ENCODE measurements around the gene SETD4. TPM values are rescaled to one million over a fixed set of nuclear protein-coding genes. Genes with fewer than 3 reads are reported as not detected.
A peak's percentile ranks its signal among the peaks of the same experiment; 100 is the strongest.

SETD4 gene
- total and polyA plus RNA-seq, 7 donors = 4.8 to 19.9 (median 14.3) TPM

- WGBS, 2 donors = 51 to 85% methylated on average over 7 of the region's 7 CpGs
- intact Hi-C loops (cut with DNase I) = loop anchor here (5.0 kb wide), 1 partner anchor 41 kb away; no protein-coding TSS in a partner anchor
- Histone ChIP-seq H3K4me1 (peaks cover 0 to 44% (median 37%) of the 10 kb centered on the region in 4 donors), H3K4me3 (peak overlapping the region in 2 of 4 donors; percentile 66 to 91), H3K27me3 (no peaks in the 10 kb centered on the region), H3K36me3 (peaks cover 0 to 18% (median 5%) of the 10 kb centered on the region in 4 donors), H3K9me3 (no peaks in the 10 kb centered on the region), H3K27ac (peak overlapping the region in 1 of 4 donors; percentile 91)
- no peak for DNase-seq
- no peak for TF ChIP-seq EP300 (IDR thresholded peaks at IDR 0.05)
- no peak for TF ChIP-seq CTCF (IDR thresholded peaks at IDR 0.05)
- no peak for TF ChIP-seq POLR2AphosphoS5 (IDR thresholded peaks at IDR 0.05)
- TF ChIP-seq POLR2A (IDR thresholded peaks at IDR 0.05) = no peak
Observed at GRCh38 chr21:36070999-36071398, 10.7 kb upstream of the SETD4 start.

GRCh38 chr21:36069713-36070583 lies 9.6 kb upstream of the SETD4 start, which contains the start of gene CBR1:
Gene CBR1 (plus strand): TSS chr21:36070024. CDS start chr21:36070116, 92 bp downstream.
- no peaks in the 10 kb centered on the region for H3K9me3 ChIP-seq
- peak; percentile 98 for DNase-seq
- intact Hi-C loops (cut with DNase I) = loop anchor here (5.0 kb wide), 1 partner anchor 42 kb away; no protein-coding TSS in a partner anchor
- WGBS, 2 donors = 1 to 2% methylated on average over 71 of the region's 71 CpGs
- H3K36me3 ChIP-seq = peaks cover 0 to 18% (median 5%) of the 10 kb centered on the region in 4 donors
- H3K27me3 ChIP-seq = no peaks in the 10 kb centered on the region
- peaks cover 0 to 44% (median 37%) of the 10 kb centered on the region in 4 donors for H3K4me1 ChIP-seq
- TF ChIP-seq POLR2A (IDR thresholded peaks at IDR 0.05) (peak; percentile 41 to 75), CTCF (IDR thresholded peaks at IDR 0.05) (no peak), EP300 (IDR thresholded peaks at IDR 0.05) (peak in 2 of 4 donors; percentile 20 to 38), POLR2AphosphoS5 (IDR thresholded peaks at IDR 0.05) (peak; percentile 82 to 94 (median 90))
- H3K4me3 ChIP-seq = peak within 1 kb of the TSS; percentile 66 to 91 (median 80)
- H3K27ac ChIP-seq = peak within 1 kb of the TSS; percentile 81 to 91 (median 89)

GRCh38 chr21:36068748-36069398 lies 8.5 kb upstream of the SETD4 start:
- Histone ChIP-seq H3K9me3 (no peaks in the 10 kb centered on the region), H3K4me1 (peaks cover 0 to 44% (median 37%) of the 10 kb centered on the region in 4 donors), H3K27me3 (no peaks in the 10 kb centered on the region), H3K27ac (peak overlapping the region; percentile 81 to 91 (median 89)), H3K36me3 (peaks cover 0 to 18% (median 5%) of the 10 kb centered on the region in 4 donors), H3K4me3 (no peak overlapping the region)
- TF ChIP-seq POLR2AphosphoS5 (IDR thresholded peaks at IDR 0.05) (no peak), CTCF (IDR thresholded peaks at IDR 0.05) (no peak), POLR2A (IDR thresholded peaks at IDR 0.05) (no peak), EP300 (IDR thresholded peaks at IDR 0.05) (no peak)
- 97 to 99% methylated on average over 5 of the region's 5 CpGs for WGBS, 2 donors
- DNase-seq = no peak
- intact Hi-C loops (cut with DNase I) = no loop called here

DNA sequence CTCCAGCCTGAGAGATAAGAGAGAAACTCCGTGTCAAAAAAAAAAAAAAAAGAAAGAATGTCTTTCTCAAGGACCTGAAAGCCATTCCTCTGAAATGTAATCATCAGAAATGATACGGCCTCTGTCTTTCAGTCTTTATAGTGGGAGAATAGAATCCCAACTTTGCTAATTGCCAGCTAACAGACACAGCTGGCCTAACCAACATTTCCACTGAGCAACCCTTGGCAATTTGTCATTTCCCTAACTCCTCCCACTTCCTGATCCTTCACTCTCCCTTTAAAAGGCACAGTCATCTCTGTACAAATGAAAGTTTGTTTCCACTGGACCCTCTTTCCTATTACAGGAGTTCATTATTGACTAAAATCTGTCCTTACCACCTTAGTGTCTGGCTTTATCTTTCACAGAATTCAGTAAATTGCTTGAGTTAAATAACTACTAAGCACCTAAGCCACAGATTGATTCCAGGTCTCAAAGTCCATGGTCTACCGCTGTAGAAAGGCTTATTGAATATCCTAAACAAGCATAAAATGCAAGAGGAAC lies 5.2 kb upstream of the SETD4 start:
- no peak overlapping the region for H3K4me3 ChIP-seq
- H3K36me3 ChIP-seq = no peaks in the 10 kb centered on the region
- H3K9me3 ChIP-seq = no peaks in the 10 kb centered on the region
- H3K27me3 ChIP-seq = no peaks in the 10 kb centered on the region
- no peak for TF ChIP-seq POLR2AphosphoS5 (IDR thresholded peaks at IDR 0.05)
- no peak for TF ChIP-seq POLR2A (IDR thresholded peaks at IDR 0.05)
- TF ChIP-seq EP300 (IDR thresholded peaks at IDR 0.05) = no peak
- no peak for TF ChIP-seq CTCF (IDR thresholded peaks at IDR 0.05)
- intact Hi-C loops (cut with DNase I) = no loop called here
- WGBS, 2 donors = 15 to 41% methylated on average over 3 of the region's 3 CpGs
- peaks cover 0 to 16% (median 13%) of the 10 kb centered on the region in 4 donors for H3K4me1 ChIP-seq
- H3K27ac ChIP-seq = no peak overlapping the region
- DNase-seq = no peak
